Tibial nerve (tissue), 4 donors: Measurements from ENCODE around the gene CRACR2A. TPM values are rescaled to one million over a fixed set of nuclear protein-coding genes. Genes with fewer than 3 reads are reported as not detected.

Experiments used
- DNase-seq, 2 donors: peaks; one replicate each; pipeline ENCODE4 v3.0.0-alpha.2; 2019; ENCODE audit warnings: low spot score in 2 of 2
- H3K27ac ChIP-seq, 4 donors: fragments of 200-600 bp; sonication (generic) in 3 of 4; one replicate each; pipeline ENCODE4 v1.5.1; 2017 to 2019; ENCODE audit warnings: mild to moderate bottlenecking in 1 of 4
- H3K27me3 ChIP-seq, 2 donors: fragments of 200-600 bp; sonication (generic) in 1 of 2; one replicate each; pipeline versions ENCODE4 v1.5.1 to v1.6.0; 2017 to 2019
- H3K36me3 ChIP-seq, 3 donors: fragments of 200-600 bp; sonication (generic); one replicate each; pipeline ENCODE4 v1.5.1; 2018 to 2019
- H3K4me1 ChIP-seq, 4 donors: fragments of 200-600 bp; sonication (generic) in 3 of 4; one replicate each; pipeline ENCODE4 v1.5.1; 2017 to 2019
- H3K4me3 ChIP-seq, 4 donors: fragments of 200-600 bp; sonication (generic) in 3 of 4; one replicate each; pipeline ENCODE4 v1.5.1; 2017 to 2019; ENCODE audit warnings: mild to moderate bottlenecking in 1 of 4, moderate library complexity in 1 of 4
- H3K9me3 ChIP-seq, 4 donors: fragments of 200-600 bp; sonication (generic) in 3 of 4; one replicate each; pipeline ENCODE4 v1.5.1; 2017 to 2019
- EP300 ChIP-seq, 2 donors: sonication (generic); formaldehyde crosslinking; IDR thresholded peaks; one replicate each; pipeline ENCODE4 v1.6.1; 2017; ENCODE audit warnings: antibody characterized with exemption in 2 of 2, mild to moderate bottlenecking in 1 of 2
- POLR2A ChIP-seq, 2 donors: fragments of 450-650 bp; IDR thresholded peaks; one replicate each; pipeline ENCODE4 v1.6.1; 2017; ENCODE audit warnings: antibody characterized with exemption in 2 of 2, mild to moderate bottlenecking in 2 of 2, moderate library complexity in 2 of 2
- WGBS, 2 donors: methylation state at CpG; one replicate each; pipeline ENCODE4 v1.1.5; 2018; 5-methylcytosine and 5-hydroxymethylcytosine counted together
- total RNA-seq, 4 donors: library from RNA; depleted of rRNA; stranded (reverse); fragments of >200 nt; gene quantifications; one replicate each; pipeline ENCODE4 v1.1.0, GENCODE V29; 2016
- TF ChIP-seq, protein P1 (sequence below), 5 experiments: fragments of 200-600 bp in 3 of 5; fragments of 450-650 bp in 2 of 5; sonication (generic) in 3 of 5; IDR thresholded peaks; one replicate each; pipeline ENCODE4 v1.5.1; 2016 to 2019; ENCODE audit warnings: antibody characterized with exemption in 5 of 5, mild to moderate bottlenecking in 3 of 5, moderate library complexity in 2 of 5

Gene CRACR2A
- total RNA-seq, 4 donors from 2014 or later, result 2.6 to 6.3 (median 4.2) TPM

DNA sequence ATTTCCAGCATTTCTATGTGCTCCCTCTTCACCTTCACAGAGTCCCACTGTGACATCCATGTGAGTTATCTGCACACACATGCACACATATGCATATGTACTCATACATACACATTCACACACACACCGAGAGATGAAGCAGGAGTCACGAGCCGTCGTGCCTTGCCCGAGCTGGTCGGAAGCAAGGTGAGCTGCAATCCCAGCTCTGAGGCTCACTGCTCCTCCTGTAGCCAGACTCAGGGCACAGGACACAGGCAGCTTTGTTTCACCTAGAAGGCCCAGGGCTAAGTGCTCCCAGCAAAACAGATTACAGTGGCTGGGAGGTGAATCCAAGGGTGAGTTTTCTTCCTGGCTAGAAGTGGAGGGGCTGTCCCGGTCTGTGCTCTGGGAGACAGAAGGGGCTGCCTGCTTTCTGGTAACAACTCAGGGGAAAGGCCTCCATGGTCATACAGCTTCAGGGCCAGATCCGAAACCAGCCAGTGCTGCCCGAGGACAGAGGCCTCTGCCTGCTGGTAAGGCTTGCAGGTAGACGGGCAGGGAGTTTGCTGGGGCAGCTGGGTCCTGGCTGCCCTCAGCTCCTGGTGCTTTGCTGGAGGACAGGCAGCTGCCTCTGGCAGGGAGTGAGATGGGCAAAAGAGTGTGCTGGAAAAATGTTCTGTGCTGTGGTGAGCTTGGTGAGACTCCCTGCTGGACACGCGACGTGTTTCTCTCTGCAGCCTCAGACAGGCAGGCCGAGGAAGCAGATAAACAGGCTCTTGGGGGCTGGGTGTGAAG, 123.7 kb downstream of the CRACR2A start:
- Histone ChIP-seq H3K4me1 (no peaks in the 10 kb centered on the region), H3K27me3 (no peaks in the 10 kb centered on the region), H3K27ac (no peak overlapping the region), H3K9me3 (no peaks in the 10 kb centered on the region), H3K4me3 (no peak overlapping the region), H3K36me3 (peaks cover 0 to 3% (median 0%) of the 10 kb centered on the region in 3 donors)
- TF ChIP-seq, protein P1, sequence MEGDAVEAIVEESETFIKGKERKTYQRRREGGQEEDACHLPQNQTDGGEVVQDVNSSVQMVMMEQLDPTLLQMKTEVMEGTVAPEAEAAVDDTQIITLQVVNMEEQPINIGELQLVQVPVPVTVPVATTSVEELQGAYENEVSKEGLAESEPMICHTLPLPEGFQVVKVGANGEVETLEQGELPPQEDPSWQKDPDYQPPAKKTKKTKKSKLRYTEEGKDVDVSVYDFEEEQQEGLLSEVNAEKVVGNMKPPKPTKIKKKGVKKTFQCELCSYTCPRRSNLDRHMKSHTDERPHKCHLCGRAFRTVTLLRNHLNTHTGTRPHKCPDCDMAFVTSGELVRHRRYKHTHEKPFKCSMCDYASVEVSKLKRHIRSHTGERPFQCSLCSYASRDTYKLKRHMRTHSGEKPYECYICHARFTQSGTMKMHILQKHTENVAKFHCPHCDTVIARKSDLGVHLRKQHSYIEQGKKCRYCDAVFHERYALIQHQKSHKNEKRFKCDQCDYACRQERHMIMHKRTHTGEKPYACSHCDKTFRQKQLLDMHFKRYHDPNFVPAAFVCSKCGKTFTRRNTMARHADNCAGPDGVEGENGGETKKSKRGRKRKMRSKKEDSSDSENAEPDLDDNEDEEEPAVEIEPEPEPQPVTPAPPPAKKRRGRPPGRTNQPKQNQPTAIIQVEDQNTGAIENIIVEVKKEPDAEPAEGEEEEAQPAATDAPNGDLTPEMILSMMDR (IDR thresholded peaks at IDR 0.05), result no peak
- TF ChIP-seq EP300 (IDR thresholded peaks at IDR 0.05), result no peak
- no peak for TF ChIP-seq POLR2A (IDR thresholded peaks at IDR 0.05)
- DNase-seq, result no peak
- WGBS, 2 donors, result 63 to 82% methylated on average over 9 to 14 of the region's 14 CpGs

DNA sequence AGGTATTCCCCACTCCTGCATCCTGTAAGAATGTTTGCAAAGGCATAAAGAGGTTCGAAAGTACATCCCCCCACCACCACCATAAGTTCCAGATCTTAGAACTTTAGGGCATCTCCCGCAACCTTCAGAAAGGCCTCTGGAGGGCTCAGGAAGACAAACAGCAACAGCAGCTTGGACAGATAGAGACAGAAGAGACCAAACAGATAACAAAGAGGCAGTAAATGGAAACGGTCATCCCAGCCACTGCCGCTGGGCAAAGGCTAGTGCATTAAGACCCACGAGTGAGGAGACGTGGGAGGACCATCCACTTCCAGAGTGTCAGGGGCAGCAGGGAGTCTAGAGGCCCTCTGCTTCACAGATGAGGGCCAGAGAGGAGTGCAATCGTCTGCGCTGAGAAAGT, 124.3 kb downstream of the CRACR2A start:
- DNase-seq, result no peak
- H3K4me3 ChIP-seq, result no peak overlapping the region

DNA sequence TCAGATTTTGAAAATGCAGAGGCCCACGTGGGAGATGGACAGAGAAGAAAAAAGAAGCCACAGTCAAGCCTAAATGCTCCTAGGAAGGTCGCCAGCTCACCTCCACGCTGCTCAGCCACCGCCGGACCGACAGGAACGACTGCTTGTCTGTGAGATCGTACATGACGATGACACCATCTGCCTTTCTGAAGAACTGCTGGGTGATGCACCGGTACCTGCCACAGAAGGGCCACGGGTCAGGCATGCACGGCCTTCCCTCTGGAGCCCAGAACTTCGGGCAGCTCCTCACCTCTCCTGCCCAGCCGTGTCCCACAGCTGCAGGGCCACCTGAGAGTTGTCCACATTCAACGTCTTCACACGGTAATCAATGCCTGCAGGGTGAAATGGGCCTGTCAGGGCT, 125.6 kb downstream of the CRACR2A start:
- Histone ChIP-seq H3K4me1 (no peaks in the 10 kb centered on the region), H3K4me3 (no peak overlapping the region), H3K27me3 (no peaks in the 10 kb centered on the region), H3K36me3 (no peaks in the 10 kb centered on the region), H3K9me3 (no peaks in the 10 kb centered on the region), H3K27ac (no peak overlapping the region)
- TF ChIP-seq POLR2A (IDR thresholded peaks at IDR 0.05), result no peak
- DNase-seq, result no peak
- WGBS, 2 donors, result 89 to 93% methylated on average over 15 to 16 of the region's 16 CpGs

More for the DNA sequence above, 124.3 kb downstream of the CRACR2A start:
- Histone ChIP-seq H3K36me3 (no peaks in the 10 kb centered on the region), H3K27ac (no peak overlapping the region), H3K4me1 (no peaks in the 10 kb centered on the region), H3K9me3 (no peaks in the 10 kb centered on the region), H3K27me3 (no peaks in the 10 kb centered on the region)
- no peak for TF ChIP-seq EP300 (IDR thresholded peaks at IDR 0.05)
- TF ChIP-seq POLR2A (IDR thresholded peaks at IDR 0.05), result no peak
- TF ChIP-seq, protein P1 (IDR thresholded peaks at IDR 0.05), result no peak
- WGBS, 2 donors, result 56 to 75% methylated on average over 8 of the region's 8 CpGs

DNA sequence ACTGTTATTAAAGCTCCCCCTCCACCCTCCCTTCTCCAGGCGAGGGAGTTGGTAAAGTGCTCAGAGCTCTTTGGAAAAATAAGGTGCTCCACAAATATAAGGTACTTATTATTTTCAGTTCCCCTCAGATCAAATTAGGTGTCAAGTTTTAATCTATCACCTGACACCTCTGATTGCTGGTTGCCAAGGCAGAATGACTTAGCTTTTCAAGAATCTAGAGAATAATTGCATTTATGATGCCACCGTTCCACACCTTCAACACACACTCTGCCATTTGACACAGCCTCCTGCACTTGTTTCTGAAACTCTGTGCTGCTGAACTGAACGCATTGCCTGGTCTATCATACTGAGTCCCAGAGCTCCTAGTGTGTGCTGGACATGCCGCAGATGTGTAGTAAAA, 128.6 kb downstream of the CRACR2A start:
- TF ChIP-seq POLR2A (IDR thresholded peaks at IDR 0.05), result no peak
- TF ChIP-seq, protein P1 (IDR thresholded peaks at IDR 0.05), result no peak
- TF ChIP-seq EP300 (IDR thresholded peaks at IDR 0.05), result no peak
- 86 to 93% methylated on average over 4 of the region's 4 CpGs for WGBS, 2 donors
- no peak for DNase-seq
- Histone ChIP-seq H3K4me1 (no peaks in the 10 kb centered on the region), H3K9me3 (no peaks in the 10 kb centered on the region), H3K27ac (no peak overlapping the region), H3K36me3 (no peaks in the 10 kb centered on the region), H3K27me3 (no peaks in the 10 kb centered on the region), H3K4me3 (no peak overlapping the region)

DNA sequence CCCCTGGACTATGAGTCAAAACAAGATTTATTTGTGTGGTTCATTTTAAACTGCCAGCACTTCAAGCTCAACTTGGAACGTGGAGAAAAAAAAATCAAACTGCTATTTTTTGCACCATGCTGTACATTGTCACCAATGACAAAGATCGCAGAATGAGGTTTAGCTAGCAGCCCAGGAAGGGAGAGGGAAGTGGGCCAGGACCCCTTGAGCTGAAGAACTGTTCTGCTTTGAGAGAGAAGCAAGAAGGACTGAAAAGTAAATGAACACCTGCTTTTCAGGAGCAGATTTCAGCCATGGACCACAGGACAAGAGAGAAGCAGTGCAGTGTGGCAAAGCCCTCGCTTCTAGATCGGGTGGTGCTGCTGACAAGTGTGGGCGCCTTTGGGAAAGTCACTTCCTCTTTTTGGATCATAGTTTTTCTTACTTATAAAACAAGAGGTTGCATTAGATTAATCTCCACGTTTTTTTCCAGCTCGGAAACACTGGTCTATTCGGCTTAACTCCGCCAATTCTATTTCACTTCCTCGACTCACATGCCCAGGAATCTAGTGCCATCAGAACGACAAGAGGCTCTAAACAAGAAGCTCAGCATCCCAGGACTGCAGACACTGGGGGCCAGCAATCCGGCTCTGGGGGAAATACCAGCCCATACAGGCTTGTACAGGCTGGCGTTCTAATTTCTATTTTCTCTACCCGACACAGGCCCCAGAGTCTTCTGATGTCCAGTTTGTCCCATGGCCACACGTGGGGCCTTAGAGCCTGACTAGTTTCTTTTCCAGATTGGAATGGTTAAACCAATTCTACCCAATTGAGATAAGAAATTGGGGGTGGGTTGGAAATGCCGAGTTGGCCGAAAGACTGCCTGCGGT, 129.9 kb downstream of the CRACR2A start:
- H3K4me3 ChIP-seq, result no peak overlapping the region
- no peak for DNase-seq
- no peak overlapping the region for H3K27ac ChIP-seq
- H3K36me3 ChIP-seq, result no peaks in the 10 kb centered on the region
- no peaks in the 10 kb centered on the region for H3K4me1 ChIP-seq
- no peaks in the 10 kb centered on the region for H3K27me3 ChIP-seq
- H3K9me3 ChIP-seq, result no peaks in the 10 kb centered on the region
- 76 to 78% methylated on average over 18 of the region's 18 CpGs for WGBS, 2 donors
- TF ChIP-seq, protein P1 (IDR thresholded peaks at IDR 0.05), result no peak
- TF ChIP-seq EP300 (IDR thresholded peaks at IDR 0.05), result no peak
- TF ChIP-seq POLR2A (IDR thresholded peaks at IDR 0.05), result no peak
